ENCODE measurements around the gene HFE. TPM values are rescaled to one million over a fixed set of nuclear protein-coding genes. Genes with fewer than 3 reads are reported as not detected.
A peak's percentile ranks its signal among the peaks of the same experiment; 100 is the strongest.

The HFE gene
- total RNA-seq, 2 donors from 2014 or later = 11.1 to 11.8 TPM

GRCh38 chr6:26053992-26054780 lies 33.0 kb upstream of the HFE start:
- Histone ChIP-seq H3K9ac (ENCODE audit: low read depth in 2 of 2, low read length in 2 of 2) (peak overlapping the region; percentile 61 to 94), H3K4me1 (peaks cover 5% of the 10 kb centered on the region), H3K4me3 (peak overlapping the region; percentile 63), H3K27ac (peak overlapping the region; percentile 99), H3K27me3 (no peaks in the 10 kb centered on the region), H3K36me3 (no peaks in the 10 kb centered on the region), H3K9me3 (no peaks in the 10 kb centered on the region)
- intact Hi-C loops (cut with DNase I) = no loop called here
- DNase-seq = no peak
- TF ChIP-seq CTCF (IDR thresholded peaks at IDR 0.05) = no peak

GRCh38 chr6:26054781-26055718 lies 32.2 kb upstream of the HFE start:
- peak overlapping the region; percentile 63 for H3K4me3 ChIP-seq
- peak overlapping the region; percentile 82 to 94 for H3K9ac ChIP-seq (ENCODE audit: low read depth in 2 of 2, low read length in 2 of 2)
- H3K4me1 ChIP-seq = peaks cover 5% of the 10 kb centered on the region
- no peaks in the 10 kb centered on the region for H3K36me3 ChIP-seq
- intact Hi-C loops (cut with DNase I) = no loop called here
- no peaks in the 10 kb centered on the region for H3K9me3 ChIP-seq
- H3K27me3 ChIP-seq = no peaks in the 10 kb centered on the region
- TF ChIP-seq CTCF (IDR thresholded peaks at IDR 0.05) = no peak
- DNase-seq = peak; percentile 95
- H3K27ac ChIP-seq = peak overlapping the region; percentile 99

GRCh38 chr6:26055719-26056582 lies 31.3 kb upstream of the HFE start:
- no peak for TF ChIP-seq CTCF (IDR thresholded peaks at IDR 0.05)
- Histone ChIP-seq H3K36me3 (no peaks in the 10 kb centered on the region), H3K4me3 (peak overlapping the region; percentile 63), H3K9ac (ENCODE audit: low read depth in 2 of 2, low read length in 2 of 2) (peak overlapping the region; percentile 82 to 94), H3K27ac (peak overlapping the region; percentile 99), H3K4me1 (peaks cover 5% of the 10 kb centered on the region), H3K27me3 (no peaks in the 10 kb centered on the region), H3K9me3 (no peaks in the 10 kb centered on the region)
- intact Hi-C loops (cut with DNase I) = no loop called here
- peak; percentile 95 for DNase-seq

- Histone ChIP-seq H3K27me3 (no peaks in the 10 kb centered on the region), H3K4me3 (peak overlapping the region; percentile 63), H3K9me3 (no peaks in the 10 kb centered on the region), H3K36me3 (no peaks in the 10 kb centered on the region), H3K4me1 (peaks cover 5% of the 10 kb centered on the region), H3K9ac (ENCODE audit: low read depth in 2 of 2, low read length in 2 of 2) (peak overlapping the region; percentile 82 to 94), H3K27ac (peak overlapping the region; percentile 99)
- DNase-seq = peak; percentile 58
- TF ChIP-seq CTCF (IDR thresholded peaks at IDR 0.05) = no peak
- intact Hi-C loops (cut with DNase I) = no loop called here
Measured at GRCh38 chr6:26056583-26057350, 30.5 kb upstream of the HFE start.
